ENCODE results near the gene TP53BP2. TPM values are rescaled to one million over a fixed set of nuclear protein-coding genes. Genes with fewer than 3 reads are reported as not detected.
A peak's percentile ranks its signal among the peaks of the same experiment; 100 is the strongest.

The TP53BP2 gene
- total RNA-seq, 1 donor from 2014 or later = 31.9 TPM

DNA sequence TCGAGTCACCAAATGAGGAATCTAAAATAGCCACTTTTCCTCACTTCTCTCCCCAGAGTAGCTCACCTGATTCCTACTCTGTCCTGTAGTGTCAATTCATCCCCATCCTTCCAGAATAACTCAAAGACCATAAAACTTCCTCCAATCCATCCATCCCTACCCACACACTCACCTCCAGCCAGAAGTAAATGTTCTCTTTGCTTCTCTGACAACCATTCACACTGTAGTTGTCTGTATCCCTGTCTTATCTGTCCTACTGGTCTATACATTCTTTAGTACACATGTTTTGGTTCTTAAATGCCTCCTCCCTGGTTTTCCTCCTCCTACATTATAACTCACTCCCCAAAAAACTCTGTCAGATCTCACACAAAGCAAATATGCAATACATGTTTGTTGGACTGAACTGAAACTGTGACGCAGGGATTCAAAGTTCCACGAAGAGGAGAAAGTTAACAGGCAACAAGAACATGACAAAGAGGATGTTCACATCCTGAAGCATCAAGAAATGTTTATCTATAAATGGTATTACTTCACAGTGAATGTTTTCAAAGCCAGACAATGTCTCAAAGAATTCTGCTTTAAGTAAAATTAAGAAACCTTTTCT lies 11.0 kb downstream of the TP53BP2 start:
- H3K27ac ChIP-seq = no peak overlapping the region
- H3K36me3 ChIP-seq = no peaks in the 10 kb centered on the region
- peaks cover 68% of the 10 kb centered on the region for H3K4me1 ChIP-seq
- no peaks in the 10 kb centered on the region for H3K27me3 ChIP-seq
- no peak for DNase-seq (ENCODE audit: extremely low spot score in 2 of 2)
- TF ChIP-seq, protein P1, sequence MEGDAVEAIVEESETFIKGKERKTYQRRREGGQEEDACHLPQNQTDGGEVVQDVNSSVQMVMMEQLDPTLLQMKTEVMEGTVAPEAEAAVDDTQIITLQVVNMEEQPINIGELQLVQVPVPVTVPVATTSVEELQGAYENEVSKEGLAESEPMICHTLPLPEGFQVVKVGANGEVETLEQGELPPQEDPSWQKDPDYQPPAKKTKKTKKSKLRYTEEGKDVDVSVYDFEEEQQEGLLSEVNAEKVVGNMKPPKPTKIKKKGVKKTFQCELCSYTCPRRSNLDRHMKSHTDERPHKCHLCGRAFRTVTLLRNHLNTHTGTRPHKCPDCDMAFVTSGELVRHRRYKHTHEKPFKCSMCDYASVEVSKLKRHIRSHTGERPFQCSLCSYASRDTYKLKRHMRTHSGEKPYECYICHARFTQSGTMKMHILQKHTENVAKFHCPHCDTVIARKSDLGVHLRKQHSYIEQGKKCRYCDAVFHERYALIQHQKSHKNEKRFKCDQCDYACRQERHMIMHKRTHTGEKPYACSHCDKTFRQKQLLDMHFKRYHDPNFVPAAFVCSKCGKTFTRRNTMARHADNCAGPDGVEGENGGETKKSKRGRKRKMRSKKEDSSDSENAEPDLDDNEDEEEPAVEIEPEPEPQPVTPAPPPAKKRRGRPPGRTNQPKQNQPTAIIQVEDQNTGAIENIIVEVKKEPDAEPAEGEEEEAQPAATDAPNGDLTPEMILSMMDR (IDR thresholded peaks at IDR 0.05) = no peak
- TF ChIP-seq POLR2AphosphoS5 (IDR thresholded peaks at IDR 0.05; ENCODE audit: insufficient read depth in 1 of 2, low read depth in 1 of 2) = no peak
- no peak for TF ChIP-seq POLR2A (IDR thresholded peaks at IDR 0.05)
- H3K4me3 ChIP-seq = no peak overlapping the region
- intact Hi-C loops (cut with DNase I) = no loop called here
- H3K9me3 ChIP-seq = no peaks in the 10 kb centered on the region

DNA sequence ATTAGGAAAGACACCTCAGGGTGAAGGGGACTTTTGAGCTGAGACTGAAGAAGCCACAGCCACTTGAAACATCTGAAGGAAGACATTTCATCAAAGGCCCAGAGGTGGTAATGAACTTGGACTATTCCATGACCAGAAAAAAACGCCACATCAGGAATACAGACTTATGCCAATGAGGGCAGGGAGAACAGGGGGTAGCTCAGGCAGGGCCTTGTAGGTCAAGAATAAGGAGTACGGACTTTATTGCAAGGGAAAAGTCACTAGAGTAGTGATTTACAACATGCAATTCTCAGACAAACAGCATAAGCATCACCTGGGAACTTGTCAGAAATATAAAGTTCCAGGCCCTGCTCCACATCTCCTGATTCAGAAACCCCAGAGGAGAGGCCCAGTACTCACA lies 11.8 kb downstream of the TP53BP2 start:
- TF ChIP-seq POLR2AphosphoS5 (IDR thresholded peaks at IDR 0.05; ENCODE audit: insufficient read depth in 1 of 2, low read depth in 1 of 2) (no peak), POLR2A (IDR thresholded peaks at IDR 0.05) (no peak)
- TF ChIP-seq, protein P1 (IDR thresholded peaks at IDR 0.05) = no peak
- Histone ChIP-seq H3K9me3 (no peaks in the 10 kb centered on the region), H3K27ac (no peak overlapping the region), H3K36me3 (no peaks in the 10 kb centered on the region), H3K4me3 (no peak overlapping the region), H3K27me3 (no peaks in the 10 kb centered on the region), H3K4me1 (peaks cover 68% of the 10 kb centered on the region)
- intact Hi-C loops (cut with DNase I) = no loop called here
- no peak for DNase-seq (ENCODE audit: extremely low spot score in 2 of 2)

DNA sequence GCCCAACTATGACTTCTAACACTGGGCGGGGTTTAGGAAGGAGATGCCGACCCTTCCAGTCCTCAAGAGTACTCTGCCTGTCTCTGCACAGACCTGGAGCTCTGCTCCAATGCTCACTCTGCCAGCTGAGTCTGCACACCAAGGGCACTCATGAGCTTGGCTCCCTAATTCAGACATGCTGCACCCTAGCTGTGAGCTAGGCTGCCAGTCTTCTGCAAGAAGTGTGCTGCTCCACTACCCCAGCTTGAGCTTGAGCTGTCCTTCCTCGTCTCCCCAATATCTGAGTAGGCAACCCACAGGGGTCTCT lies 13.2 kb downstream of the TP53BP2 start:
- Histone ChIP-seq H3K4me3 (no peak overlapping the region), H3K9me3 (no peaks in the 10 kb centered on the region), H3K27ac (peak overlapping the region; percentile 70), H3K27me3 (no peaks in the 10 kb centered on the region), H3K4me1 (peaks cover 61% of the 10 kb centered on the region), H3K36me3 (no peaks in the 10 kb centered on the region)
- DNase-seq (ENCODE audit: extremely low spot score in 2 of 2) = no peak
- TF ChIP-seq, protein P1 (IDR thresholded peaks at IDR 0.05) = no peak
- TF ChIP-seq POLR2A (IDR thresholded peaks at IDR 0.05) (no peak), POLR2AphosphoS5 (IDR thresholded peaks at IDR 0.05; ENCODE audit: insufficient read depth in 1 of 2, low read depth in 1 of 2) (no peak)
- intact Hi-C loops (cut with DNase I) = no loop called here

DNA sequence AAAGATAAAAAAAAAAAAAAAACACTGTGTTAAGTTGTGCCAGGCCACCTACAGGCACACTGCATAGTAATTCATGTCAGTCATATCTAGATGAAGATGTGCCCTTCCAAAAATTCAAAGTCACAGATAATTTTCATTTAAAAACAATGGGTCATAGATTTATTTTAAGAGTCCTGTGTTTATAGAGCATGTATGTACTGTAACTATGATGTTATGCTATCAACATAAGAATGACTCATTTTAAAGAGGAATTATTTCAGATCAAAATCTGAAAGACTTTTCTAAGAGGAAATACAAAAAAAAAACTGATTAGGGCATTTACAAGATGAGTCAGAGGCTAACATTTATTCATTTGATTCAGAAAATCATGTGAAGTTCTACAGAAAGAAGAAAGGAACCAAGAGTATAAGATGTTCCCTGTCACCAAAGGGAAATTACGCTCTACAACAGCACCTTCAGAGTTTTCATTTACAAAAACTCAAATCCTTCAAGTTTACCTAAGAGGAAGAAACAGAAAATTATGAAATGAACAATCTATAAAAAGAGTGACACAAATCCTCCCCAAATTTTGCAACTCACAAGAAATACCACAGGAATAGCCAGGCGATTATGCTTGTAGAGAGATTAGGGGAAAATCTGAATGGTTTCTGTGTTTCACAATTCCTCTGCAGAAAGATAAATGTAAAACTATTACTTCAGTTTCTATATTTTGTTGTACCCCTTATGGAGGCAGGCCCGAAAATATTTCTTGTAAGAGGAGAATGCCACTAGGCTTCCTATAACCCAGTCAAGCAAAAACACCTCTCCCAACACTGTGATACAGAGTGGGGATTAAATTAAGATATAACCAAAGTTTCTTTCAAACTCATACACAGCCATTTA lies 13.8 kb downstream of the TP53BP2 start:
- TF ChIP-seq POLR2AphosphoS5 (IDR thresholded peaks at IDR 0.05; ENCODE audit: insufficient read depth in 1 of 2, low read depth in 1 of 2) (peak in 1 of 2 donors; percentile 32), POLR2A (IDR thresholded peaks at IDR 0.05) (no peak)
- no peak overlapping the region for H3K4me3 ChIP-seq
- no peaks in the 10 kb centered on the region for H3K9me3 ChIP-seq
- DNase-seq (ENCODE audit: extremely low spot score in 2 of 2) = no peak
- H3K4me1 ChIP-seq = peaks cover 61% of the 10 kb centered on the region
- intact Hi-C loops (cut with DNase I) = no loop called here
- H3K27me3 ChIP-seq = no peaks in the 10 kb centered on the region
- no peaks in the 10 kb centered on the region for H3K36me3 ChIP-seq
- H3K27ac ChIP-seq = peak overlapping the region; percentile 70

DNA sequence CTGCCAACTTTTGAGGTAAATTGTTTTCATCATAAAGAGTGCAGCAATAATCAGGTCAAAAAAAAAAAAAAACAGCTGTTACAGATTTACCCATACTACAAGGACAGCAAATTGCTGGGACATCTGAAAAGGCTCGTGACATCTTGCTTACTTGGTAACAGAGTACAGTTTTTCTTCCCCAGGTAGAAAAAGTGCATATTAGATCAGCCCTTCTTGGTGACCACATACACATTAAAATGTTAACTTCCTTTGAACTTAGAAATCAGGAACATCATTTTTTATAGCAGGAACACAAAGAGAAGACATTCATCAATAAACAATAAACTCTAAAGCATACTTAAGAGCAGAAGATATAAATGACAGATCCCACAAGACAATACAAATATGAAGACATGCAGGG lies 16.1 kb downstream of the TP53BP2 start:
- TF ChIP-seq, protein P1 (IDR thresholded peaks at IDR 0.05) = no peak
- TF ChIP-seq POLR2A (IDR thresholded peaks at IDR 0.05) (no peak), POLR2AphosphoS5 (IDR thresholded peaks at IDR 0.05; ENCODE audit: insufficient read depth in 1 of 2, low read depth in 1 of 2) (no peak)
- H3K4me3 ChIP-seq = no peak overlapping the region
- intact Hi-C loops (cut with DNase I) = no loop called here
- peaks cover 62% of the 10 kb centered on the region for H3K4me1 ChIP-seq
- H3K27me3 ChIP-seq = no peaks in the 10 kb centered on the region
- no peak overlapping the region for H3K27ac ChIP-seq
- no peak for DNase-seq (ENCODE audit: extremely low spot score in 2 of 2)
- no peaks in the 10 kb centered on the region for H3K36me3 ChIP-seq
- no peaks in the 10 kb centered on the region for H3K9me3 ChIP-seq
